SU-DHL-6 (cell line): ENCODE data around the gene RSPRY1.
"Not testable (repeated sequence)": the region's sequence is repeated elsewhere in the genome, so short reads cannot be mapped to it uniquely, and the experiment has no call there.

Source experiments
- EZH2phosphoT487 ChIP-seq: fragments of 200-600 bp; sonication (generic), shearing (Covaris generic); conservative IDR thresholded peaks from 2 replicates; pipeline ENCODE4 v1.6.1; 2018; ENCODE audit warnings: mild to moderate bottlenecking, antibody characterized with exemption, low read length, moderate library complexity, mixed read lengths
- TF ChIP-seq, protein P1 (sequence below): fragments of 200-600 bp; sonication (generic); IDR thresholded peaks from one replicate; pipeline ENCODE4 v1.5.1; 2017; ENCODE audit warnings: antibody characterized with exemption, mild to moderate bottlenecking, low read length, moderate library complexity; ENCODE audit not compliant: insufficient read depth, poor library complexity, severe bottlenecking

DNA sequence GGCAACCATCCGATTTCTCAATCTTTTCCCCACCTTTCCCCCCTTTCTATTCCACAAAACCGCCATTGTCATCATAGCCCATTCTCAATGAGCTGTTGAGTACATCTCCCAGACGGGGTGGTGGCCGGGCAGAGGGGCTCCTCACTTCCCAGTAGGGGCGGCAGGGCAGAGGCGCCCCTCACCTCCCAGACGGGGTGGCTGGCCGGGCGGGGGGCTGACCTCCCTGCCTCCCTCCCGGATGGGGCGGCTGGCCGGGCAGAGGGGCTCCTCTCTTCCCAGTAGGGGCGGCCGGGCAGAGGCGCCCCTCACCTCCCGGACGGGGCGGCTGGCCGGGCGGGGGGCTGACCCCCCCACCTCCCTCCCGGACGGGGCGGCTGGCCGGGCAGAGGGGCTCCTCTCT, 14.2 kb downstream of the RSPRY1 start:
- TF ChIP-seq, protein P1, sequence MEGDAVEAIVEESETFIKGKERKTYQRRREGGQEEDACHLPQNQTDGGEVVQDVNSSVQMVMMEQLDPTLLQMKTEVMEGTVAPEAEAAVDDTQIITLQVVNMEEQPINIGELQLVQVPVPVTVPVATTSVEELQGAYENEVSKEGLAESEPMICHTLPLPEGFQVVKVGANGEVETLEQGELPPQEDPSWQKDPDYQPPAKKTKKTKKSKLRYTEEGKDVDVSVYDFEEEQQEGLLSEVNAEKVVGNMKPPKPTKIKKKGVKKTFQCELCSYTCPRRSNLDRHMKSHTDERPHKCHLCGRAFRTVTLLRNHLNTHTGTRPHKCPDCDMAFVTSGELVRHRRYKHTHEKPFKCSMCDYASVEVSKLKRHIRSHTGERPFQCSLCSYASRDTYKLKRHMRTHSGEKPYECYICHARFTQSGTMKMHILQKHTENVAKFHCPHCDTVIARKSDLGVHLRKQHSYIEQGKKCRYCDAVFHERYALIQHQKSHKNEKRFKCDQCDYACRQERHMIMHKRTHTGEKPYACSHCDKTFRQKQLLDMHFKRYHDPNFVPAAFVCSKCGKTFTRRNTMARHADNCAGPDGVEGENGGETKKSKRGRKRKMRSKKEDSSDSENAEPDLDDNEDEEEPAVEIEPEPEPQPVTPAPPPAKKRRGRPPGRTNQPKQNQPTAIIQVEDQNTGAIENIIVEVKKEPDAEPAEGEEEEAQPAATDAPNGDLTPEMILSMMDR = not testable (repeated sequence)
- not testable (repeated sequence) for TF ChIP-seq EZH2phosphoT487
